H1 (cell line): Measurements from ENCODE around the gene ELAVL1. TPM values are rescaled to one million over a fixed set of nuclear protein-coding genes. Genes with fewer than 3 reads are reported as not detected.

ENCODE experiments used
- CTCF ChIA-PET: fragments of 300-600 bp; sonication (Branson Sonifier 250); formaldehyde crosslinking; loops from one replicate; lab custom pipeline; 2021; ENCODE audit not compliant: partially characterized antibody; lab: Charles Lee
- POLR2A ChIA-PET: fragments of 300-600 bp; sonication (Branson Sonifier 250); formaldehyde crosslinking; loops from one replicate; lab custom pipeline; 2021; ENCODE audit warnings: inconsistent platforms; ENCODE audit not compliant: partially characterized antibody; lab: Charles Lee
- DNase-seq, 2 experiments: peaks; one replicate each; pipeline versions ENCODE4 v3.0.0 to v3.0.0-alpha.2; 2010 to 2022; ENCODE audit warnings: low spot score in 2 of 2, low read depth in 1 of 2, mixed read lengths in 1 of 2
- FAIRE-seq: peaks from 2 replicates; lab custom pipeline; 2011; peaks lifted over from hg19 to GRCh38; lab: Jason Lieb, UNC
- H2AFZ ChIP-seq: 2 replicates; pipeline ENCODE4 v1.8.1; 2012; ENCODE audit warnings: low read length, inconsistent platforms
- H2AK5ac ChIP-seq: 2 replicates; pipeline ENCODE4 v1.6.1; 2013; ENCODE audit warnings: low read depth, low read length
- H2BK120ac ChIP-seq: replicated peaks from 2 replicates; pipeline ENCODE3; 2013; ENCODE audit warnings: low read depth, low read length, inconsistent platforms
- H2BK12ac ChIP-seq: 2 replicates; pipeline ENCODE4 v1.6.1; 2013; ENCODE audit warnings: low read depth, low read length
- H2BK15ac ChIP-seq: 2 replicates; pipeline ENCODE4 v1.6.1; 2013; ENCODE audit warnings: low read length
- H2BK20ac ChIP-seq: 2 replicates; pipeline ENCODE4 v1.6.1; 2013; ENCODE audit warnings: low read length
- H2BK5ac ChIP-seq: 2 replicates; pipeline ENCODE4 v1.6.1; 2013; ENCODE audit warnings: low read depth, low read length
- H3K14ac ChIP-seq: 2 replicates; pipeline ENCODE4 v1.6.1; 2013; ENCODE audit warnings: inconsistent platforms; ENCODE audit not compliant: insufficient read length
- H3K18ac ChIP-seq: 2 replicates; pipeline ENCODE4 v1.6.1; 2013; ENCODE audit warnings: low read length; ENCODE audit errors: extremely low read depth
- H3K23ac ChIP-seq: 2 replicates; pipeline ENCODE4 v1.6.1; 2013; ENCODE audit warnings: inconsistent platforms; ENCODE audit not compliant: insufficient read length
- H3K23me2 ChIP-seq: 2 replicates; pipeline ENCODE4 v1.6.1; 2013; ENCODE audit warnings: low read depth, low read length
- H3K27ac ChIP-seq: 2 replicates; pipeline ENCODE4 v1.6.1; 2011; ENCODE audit warnings: low read depth, low read length, inconsistent platforms
- H3K27me3 ChIP-seq, 4 experiments: replicated peaks in 1 of 4; 1 replicate in 1 of 4; 2 replicates in 3 of 4; pipeline versions ENCODE4 v1.6.1 to v1.8.1; 2011 to 2013; ENCODE audit warnings: low read length in 3 of 4, mild to moderate bottlenecking in 3 of 4, inconsistent platforms in 2 of 4, mixed read lengths in 2 of 4, moderate library complexity in 1 of 4; ENCODE audit not compliant: control insufficient read depth in 3 of 4, insufficient read depth in 3 of 4; ENCODE audit errors: extremely low read depth in 1 of 4
- H3K36me3 ChIP-seq, 4 experiments: 2 replicates each; pipeline versions ENCODE4 v1.6.1 to v1.8.1; 2011 to 2013; ENCODE audit warnings: mild to moderate bottlenecking in 4 of 4, low read length in 3 of 4, moderate library complexity in 2 of 4, control low read depth in 1 of 4, inconsistent platforms in 1 of 4; ENCODE audit not compliant: insufficient read depth in 4 of 4, control insufficient read depth in 2 of 4
- H3K4ac ChIP-seq: replicated peaks from 2 replicates; pipeline ENCODE3; 2013; ENCODE audit warnings: low read length, low read depth, mixed read lengths, inconsistent platforms; ENCODE audit not compliant: insufficient read length
- H3K4me1 ChIP-seq, 4 experiments: replicated peaks in 1 of 4; 1 replicate in 1 of 4; 2 replicates in 3 of 4; pipeline versions ENCODE4 v1.6.1 to v1.8.1; 2011 to 2013; ENCODE audit warnings: low read length in 3 of 4, inconsistent platforms in 2 of 4, mixed read lengths in 1 of 4; ENCODE audit not compliant: insufficient read depth in 4 of 4, control insufficient read depth in 3 of 4
- H3K4me2 ChIP-seq, 2 experiments: 2 replicates each; pipeline versions ENCODE4 v1.6.1 to v1.8.1; 2011 to 2013; ENCODE audit warnings: low read depth in 2 of 2, low read length in 2 of 2, control low read depth in 1 of 2, inconsistent platforms in 1 of 2, mild to moderate bottlenecking in 1 of 2; ENCODE audit not compliant: insufficient read depth in 1 of 2
- H3K4me3 ChIP-seq, 4 experiments: fragments of 200-600, 300-600 bp in 1 of 4; sonication (generic), shearing (Covaris generic), sonication (Bioruptor Twin) in 1 of 4; 2 replicates each; pipeline versions ENCODE4 v1.5.1 to v1.8.1; 2011 to 2016; ENCODE audit warnings: low read length in 4 of 4, low read depth in 3 of 4, control low read depth in 2 of 4, inconsistent platforms in 2 of 4, mild to moderate bottlenecking in 2 of 4, mixed read lengths in 1 of 4, moderate library complexity in 1 of 4; ENCODE audit not compliant: insufficient read depth in 2 of 4; ENCODE audit errors: extremely low read depth in 1 of 4
- H3K56ac ChIP-seq: replicated peaks from 2 replicates; pipeline ENCODE3; 2013; ENCODE audit warnings: low read depth, mild to moderate bottlenecking, mixed read lengths, low read length, inconsistent platforms; ENCODE audit not compliant: insufficient read length
- H3K79me1 ChIP-seq: 2 replicates; pipeline ENCODE4 v1.6.1; 2013; ENCODE audit warnings: low read depth, low read length, control low read depth
- H3K79me2 ChIP-seq, 2 experiments: 2 replicates each; pipeline versions ENCODE4 v1.6.1 to v1.8.1; 2012 to 2013; ENCODE audit warnings: low read length in 2 of 2, mild to moderate bottlenecking in 2 of 2, inconsistent platforms in 1 of 2; ENCODE audit not compliant: insufficient read depth in 2 of 2, control insufficient read depth in 1 of 2
- H3K9ac ChIP-seq, 4 experiments: replicated peaks in 1 of 4; 1 replicate in 1 of 4; 2 replicates in 3 of 4; pipeline versions ENCODE4 v1.6.1 to v1.8.1; 2011 to 2013; ENCODE audit warnings: low read depth in 3 of 4, low read length in 3 of 4, control low read depth in 2 of 4, mild to moderate bottlenecking in 2 of 4, moderate library complexity in 2 of 4, inconsistent platforms in 1 of 4; ENCODE audit errors: extremely low read depth in 1 of 4
- H3K9me3 ChIP-seq, 2 experiments: 2 replicates each; pipeline versions ENCODE4 v1.6.1 to v1.8.1; 2012 to 2013; ENCODE audit warnings: mild to moderate bottlenecking in 2 of 2, moderate library complexity in 2 of 2, control low read depth in 1 of 2, inconsistent platforms in 1 of 2, low read depth in 1 of 2, low read length in 1 of 2, mixed read lengths in 1 of 2; ENCODE audit not compliant: insufficient read depth in 2 of 2
- H4K20me1 ChIP-seq, 2 experiments: replicated peaks in 1 of 2; 2 replicates each; pipeline versions ENCODE3 to v1.8.1; 2011 to 2013; ENCODE audit warnings: inconsistent platforms in 2 of 2, low read length in 2 of 2, mild to moderate bottlenecking in 1 of 2; ENCODE audit not compliant: insufficient read depth in 2 of 2, control insufficient read depth in 1 of 2
- H4K5ac ChIP-seq: 2 replicates; pipeline ENCODE4 v1.6.1; 2013; ENCODE audit warnings: low read length, low read depth, mixed read lengths, inconsistent platforms; ENCODE audit not compliant: insufficient read length
- H4K8ac ChIP-seq: 2 replicates; pipeline ENCODE4 v1.8.0; 2013; ENCODE audit warnings: mild to moderate bottlenecking, moderate library complexity, low read length, inconsistent platforms; ENCODE audit not compliant: insufficient read depth; ENCODE audit errors: extremely low read depth
- H4K91ac ChIP-seq: replicated peaks from 2 replicates; pipeline ENCODE3; 2013; ENCODE audit warnings: low read length, mixed read lengths, inconsistent platforms; ENCODE audit not compliant: insufficient read length
- HDAC2 ChIP-seq, 2 experiments: fragments of 300-600 bp in 1 of 2; sonication (generic) in 1 of 2; IDR thresholded peaks; 2 replicates each; pipeline ENCODE4 v1.6.1; 2011 to 2012; ENCODE audit warnings: low read depth in 2 of 2, low read length in 2 of 2, mild to moderate bottlenecking in 2 of 2, moderate library complexity in 2 of 2, borderline replicate concordance in 1 of 2, inconsistent platforms in 1 of 2
- HDAC6 ChIP-seq: IDR thresholded peaks from one replicate; pipeline ENCODE4 v1.7.1; 2012; ENCODE audit warnings: low read depth, mild to moderate bottlenecking, inconsistent platforms, low read length, moderate library complexity
- MAFK ChIP-seq: IDR thresholded peaks from 2 replicates; pipeline ENCODE4 v1.6.1; 2012; ENCODE audit warnings: low read depth, mild to moderate bottlenecking, improper control_type of control experiment, low read length
- RNF2 ChIP-seq: fragments of 200-900, 300-1000 bp; sonication (generic); IDR thresholded peaks from 2 replicates; pipeline ENCODE4 v1.7.1; 2016; ENCODE audit warnings: borderline replicate concordance, low read depth, mild to moderate bottlenecking, antibody characterized with exemption, low read length; ENCODE audit not compliant: poor library complexity, severe bottlenecking; ENCODE audit errors: missing control alignments
- WGBS, 2 experiments: shearing (Covaris generic) in 1 of 2; methylation state at CpG; one replicate each; pipeline versions ENCODE4 v1.1.6 to v1.1.7; 2013 to 2015; ENCODE audit warnings: low lambda C conversion rate in 2 of 2, mixed read lengths in 2 of 2, inconsistent platforms in 1 of 2, low coverage in 1 of 2, missing lambda C conversion rate in 1 of 2; ENCODE audit not compliant: insufficient replicate concordance in 2 of 2, insufficient coverage in 1 of 2, insufficient read length in 1 of 2; ENCODE audit errors: extremely low coverage in 1 of 2, missing lambda C conversion rate in 1 of 2; 5-methylcytosine and 5-hydroxymethylcytosine counted together
- polyA plus RNA-seq, 7 experiments: library from polyadenylated mRNA; depleted of rRNA in 3 of 7; stranded (reverse) in 5 of 7; unstranded in 2 of 7; fragments of >200 nt in 5 of 7; fragments of 200-250 nt in 2 of 7; gene quantifications; 1 replicate in 5 of 7; 2 replicates in 1 of 7; 4 replicates in 1 of 7; pipeline versions ENCODE4 v1.2.1 to v1.2.3, GENCODE V29; 2011 to 2013; ENCODE audit warnings: missing spikeins in 2 of 7, mixed read lengths in 2 of 7
- total RNA-seq: library from RNA; stranded (reverse); fragmentation: NEBNext Ultra II Directional; extraction: Animal tissue kit (Norgen Biotek cat#: 25700); gene quantifications from 2 replicates; pipeline ENCODE4 v1.2.1, GENCODE V29; 2021

ELAVL1 gene
- total and polyA plus RNA-seq, 2 of the 8 experiments (the other 6 are each of a cell fraction or from before 2014, with no cell fraction given), result 56.7 to 163 TPM

DNA sequence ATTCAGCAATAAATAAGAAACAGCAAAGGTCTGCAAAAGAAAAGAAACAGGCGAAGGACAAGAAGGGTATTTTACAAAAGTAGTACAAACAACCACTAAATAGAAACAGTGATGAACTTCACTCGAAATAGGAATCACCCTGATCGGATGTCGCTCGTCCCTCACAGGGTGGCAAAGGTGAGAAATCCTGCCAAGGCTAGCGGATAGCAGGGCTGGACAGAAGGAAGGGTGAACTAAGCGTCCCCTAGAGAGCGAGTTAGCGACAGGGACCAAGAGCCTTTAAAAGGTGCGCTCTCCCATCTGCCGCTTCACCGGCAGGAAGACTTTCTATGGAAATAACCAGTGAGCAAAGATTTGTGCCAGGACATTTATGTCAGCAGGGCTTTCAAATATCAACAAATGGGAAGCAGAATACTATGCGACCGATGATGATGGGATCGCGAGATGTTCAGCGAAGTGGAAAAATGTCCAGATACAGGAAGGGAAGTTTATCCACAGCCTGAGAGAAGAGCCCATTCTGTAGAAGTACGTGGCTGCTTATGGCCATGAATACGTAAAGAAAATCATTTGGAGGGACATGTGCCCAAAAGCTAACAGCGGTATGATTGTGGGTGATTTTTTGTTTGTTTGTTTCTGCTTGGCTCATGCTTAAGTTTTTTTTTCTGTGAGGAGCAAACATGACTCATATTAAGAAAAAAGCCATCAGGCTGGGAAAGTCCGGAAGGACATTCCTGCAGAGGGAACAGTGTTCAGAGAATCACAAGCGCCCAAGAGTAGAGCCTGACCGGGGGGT, 18.9 kb downstream of the ELAVL1 start:
- WGBS, 2 experiments, result 91% methylated on average over 21 of the region's 23 CpGs; no CpG with 5 or more reads in 1 of the 2 experiments
- H3K79me2 ChIP-seq, result peaks cover 5 to 73% of the 10 kb centered on the region in 2 experiments; a peak in 3 of 4 replicates
- H2BK20ac ChIP-seq, result no peak overlapping the region
- H3K4me3 ChIP-seq, result no peak overlapping the region
- no peaks in the 10 kb centered on the region for H3K23me2 ChIP-seq
- no peak overlapping the region for H3K18ac ChIP-seq
- H2AFZ ChIP-seq, result no peak overlapping the region
- H3K9ac ChIP-seq, result no peak overlapping the region
- H2BK15ac ChIP-seq, result no peak overlapping the region
- H3K79me1 ChIP-seq, result peaks cover 42% of the 10 kb centered on the region
- H2BK120ac ChIP-seq, result no peak overlapping the region
- no peaks in the 10 kb centered on the region for H3K4me1 ChIP-seq
- no peak overlapping the region for H3K23ac ChIP-seq
- H4K20me1 ChIP-seq, result peaks cover 50 to 69% of the 10 kb centered on the region in 2 experiments
- no peak overlapping the region for H4K8ac ChIP-seq
- FAIRE-seq (no peak), DNase-seq (no peak)
- no peak overlapping the region for H3K27ac ChIP-seq
- H2AK5ac ChIP-seq, result no peak overlapping the region
- no peak overlapping the region for H3K4me2 ChIP-seq
- H4K5ac ChIP-seq, result no peak overlapping the region
- TF ChIP-seq MAFK, result no peak
- TF ChIP-seq HDAC6, result no peak
- no peak for TF ChIP-seq RNF2
- TF ChIP-seq HDAC2 (IDR thresholded peaks at IDR 0.05; ENCODE audit: borderline replicate concordance in 1 of 2, low read depth in 2 of 2, low read length in 2 of 2), result no peak
- no peak overlapping the region for H2BK5ac ChIP-seq
- no peaks in the 10 kb centered on the region for H3K9me3 ChIP-seq
- H3K14ac ChIP-seq, result no peak overlapping the region
- no peak overlapping the region for H3K4ac ChIP-seq
- H3K36me3 ChIP-seq, result peaks cover 26 to 83% (median 51%) of the 10 kb centered on the region in 4 experiments; a peak in 7 of 8 replicates
- H3K27me3 ChIP-seq, result no peaks in the 10 kb centered on the region
- POLR2A ChIA-PET, result interaction anchor here (1.3 to 2.1 kb wide), 2 partner anchors 13 to 43 kb away, joined by 4 read pairs; no protein-coding TSS in a partner anchor
- H2BK12ac ChIP-seq, result no peak overlapping the region
- CTCF ChIA-PET, result interaction anchor here (1.8 to 3.0 kb wide), 2 partner anchors 15 to 16 kb away, joined by 7 to 16 read pairs; no protein-coding TSS in a partner anchor
- no peak overlapping the region for H3K56ac ChIP-seq
- H4K91ac ChIP-seq, result no peak overlapping the region
